HG03342 (cell line): ENCODE measurements around the gene UNC13A.

Source experiments
- ATAC-seq: cut with Tn5 transposase; IDR thresholded peaks from one replicate; pipeline ENCODE4 v1.9.1; 2021; ENCODE audit warnings: mild to moderate bottlenecking, moderate library complexity; ENCODE audit not compliant: unreplicated experiment

UNC13A gene

GRCh38 chr19:17711851-17712250, 23.7 kb upstream of the UNC13A start:
- no peak for ATAC-seq

DNA sequence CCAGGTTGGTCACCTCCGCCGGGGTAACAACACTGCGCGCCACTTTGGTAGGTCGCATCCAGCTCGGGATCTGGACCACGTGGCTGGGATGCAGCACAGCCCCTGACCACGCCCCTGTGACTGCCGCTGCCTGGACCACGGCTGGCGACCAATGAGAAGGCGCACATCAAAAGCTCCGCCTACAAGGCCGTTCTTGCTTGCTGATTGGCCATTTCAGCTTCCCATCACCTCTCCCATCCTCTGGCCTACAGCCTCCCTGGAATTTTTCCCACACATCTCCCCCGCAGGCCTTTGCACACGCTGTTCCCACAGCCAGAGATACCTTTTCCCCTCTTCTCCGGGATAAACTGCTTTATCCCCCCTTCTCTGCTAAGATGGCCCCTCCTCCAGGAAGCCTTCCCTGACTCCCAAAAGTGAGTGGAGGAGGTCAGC, 18.6 kb upstream of the UNC13A start:
- ATAC-seq = no peak

DNA sequence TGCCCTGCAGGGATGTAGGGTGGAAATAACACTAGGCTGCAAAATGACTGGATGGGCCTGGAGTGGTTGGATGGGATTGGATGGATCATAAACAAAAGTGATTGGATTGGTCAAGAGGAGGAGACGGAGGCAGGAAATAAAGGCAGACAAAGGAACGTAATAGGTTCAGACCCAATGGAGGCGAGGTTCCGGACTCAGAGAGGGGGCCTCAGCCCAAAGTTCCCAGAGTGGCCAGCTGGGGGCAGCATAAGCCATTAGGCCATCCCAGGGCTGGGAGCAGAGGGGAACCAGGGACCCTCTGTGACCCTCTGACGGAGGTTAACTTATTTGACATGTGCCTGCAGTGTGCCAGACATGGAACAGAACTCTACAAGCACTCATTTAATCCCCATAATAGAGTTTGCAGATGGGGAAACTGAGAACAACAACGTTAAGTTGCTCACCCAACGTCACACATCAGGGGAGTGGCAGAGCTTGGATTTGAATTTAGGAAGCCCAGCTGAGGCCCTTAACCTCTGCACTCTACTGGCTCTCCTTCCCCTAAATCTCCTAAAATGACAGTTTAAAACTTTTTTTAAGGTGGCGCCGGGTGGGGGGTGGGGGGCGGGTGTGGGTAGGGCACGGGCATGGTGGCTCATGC, 15.8 kb upstream of the UNC13A start:
- ATAC-seq = no peak

GRCh38 chr19:17695198-17695597, 7.0 kb upstream of the UNC13A start:
- no peak for ATAC-seq

DNA sequence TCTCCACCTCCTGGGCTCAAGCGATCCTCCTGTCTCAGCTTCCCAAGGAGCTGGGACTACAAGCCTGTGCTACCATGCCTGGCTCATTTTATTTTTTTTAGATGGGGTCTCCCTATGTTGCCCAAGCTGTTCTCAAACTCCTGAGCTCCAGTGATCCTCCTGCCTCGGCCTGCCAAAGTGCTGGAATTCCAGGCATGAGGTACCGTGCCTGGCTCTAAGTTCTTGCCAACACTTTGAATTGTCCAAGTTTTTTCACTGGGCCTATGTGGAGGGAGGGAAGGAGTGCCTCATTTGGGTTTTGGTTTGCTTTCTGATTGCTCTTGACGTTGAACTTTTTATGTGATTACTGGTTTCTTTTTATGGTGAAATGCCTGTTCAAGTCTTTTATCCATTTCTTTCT, 4.4 kb upstream of the UNC13A start:
- no peak for ATAC-seq

DNA sequence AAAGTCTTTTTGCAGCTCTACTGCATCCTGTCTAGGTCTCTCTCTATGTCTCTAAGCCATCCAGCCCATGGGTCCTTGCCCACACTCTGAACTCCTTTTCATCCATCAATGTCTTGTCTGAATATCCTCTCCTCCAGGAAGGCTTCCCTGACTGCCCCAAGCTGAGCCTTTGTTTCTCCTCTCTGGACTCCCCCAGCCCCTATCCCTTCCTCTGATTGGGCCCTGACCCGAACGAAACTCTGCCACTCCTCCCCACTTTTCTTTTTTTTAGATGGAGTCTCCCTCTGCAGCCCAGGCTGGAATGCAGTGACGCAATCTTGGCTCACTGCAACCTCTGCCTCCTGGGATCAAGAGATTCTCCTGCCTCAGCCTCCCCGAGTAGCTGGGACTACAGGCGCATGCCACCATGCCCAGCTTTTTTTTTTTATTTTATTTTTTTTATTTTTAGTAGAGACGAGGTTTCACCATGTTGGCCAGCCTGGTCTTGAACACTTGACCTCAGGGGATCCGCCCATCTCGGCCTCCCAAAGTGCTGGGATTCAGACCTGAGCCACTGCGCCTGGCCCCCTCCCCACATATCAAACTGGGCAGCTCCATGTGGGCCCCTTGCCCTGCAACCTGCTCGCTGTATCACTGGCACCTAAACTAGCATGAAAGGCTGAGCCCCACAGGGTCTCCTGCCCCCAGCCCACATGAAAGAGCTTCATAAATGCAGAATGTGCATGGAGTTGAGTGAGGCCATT, 870 bp upstream of the UNC13A start:
- ATAC-seq = no peak

GRCh38 chr19:17687141-17687856, 855 bp downstream of the UNC13A start:
- no peak for ATAC-seq

GRCh38 chr19:17686592-17687024, 1.5 kb downstream of the UNC13A start:
- ATAC-seq = no peak

GRCh38 chr19:17686023-17686521, 2.1 kb downstream of the UNC13A start:
- ATAC-seq = no peak

- ATAC-seq = no peak
These were observed 2.6 kb downstream of the UNC13A start for GRCh38 chr19:17685451-17686022.

DNA sequence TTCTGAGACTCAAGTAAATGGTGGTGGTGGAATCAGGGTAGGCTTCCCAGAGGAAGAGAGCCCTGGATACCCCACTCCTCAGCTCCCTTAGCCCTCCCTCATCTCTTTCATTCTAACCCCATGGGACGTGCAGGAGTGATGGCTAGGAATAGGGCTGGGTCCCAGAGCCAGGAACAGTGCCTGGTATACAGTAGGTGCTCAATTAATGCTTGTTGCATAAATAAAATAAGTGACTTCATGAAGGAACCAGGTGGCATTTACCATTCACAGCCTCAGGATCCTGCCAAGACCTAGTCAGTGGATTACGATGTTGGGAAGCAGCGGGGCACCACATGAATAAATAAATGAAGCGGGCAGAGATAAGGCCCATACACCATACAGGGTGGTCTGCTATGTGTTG, 3.9 kb downstream of the UNC13A start:
- ATAC-seq = no peak

DNA sequence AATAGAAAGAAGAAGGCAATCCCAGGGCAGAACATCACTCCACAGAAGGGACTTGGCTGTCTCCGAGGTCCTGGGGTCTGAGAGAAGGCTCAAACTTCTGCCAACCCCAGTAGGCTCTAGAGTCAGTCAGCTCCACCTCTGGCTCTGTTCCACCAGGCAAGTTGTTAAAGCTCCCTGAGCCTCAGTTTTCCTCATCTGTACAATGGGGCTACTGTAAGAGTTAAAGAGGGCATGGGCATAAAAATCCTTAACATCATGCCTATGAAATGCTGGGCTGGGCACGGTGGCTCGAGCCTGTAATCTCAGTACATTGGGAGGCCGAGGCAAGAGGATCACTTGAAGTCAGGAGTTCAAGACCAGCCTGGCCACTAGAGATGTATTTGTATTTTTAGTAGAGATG, 5.1 kb downstream of the UNC13A start:
- ATAC-seq = no peak

GRCh38 chr19:17682273-17682672, 5.9 kb downstream of the UNC13A start:
- ATAC-seq = no peak

DNA sequence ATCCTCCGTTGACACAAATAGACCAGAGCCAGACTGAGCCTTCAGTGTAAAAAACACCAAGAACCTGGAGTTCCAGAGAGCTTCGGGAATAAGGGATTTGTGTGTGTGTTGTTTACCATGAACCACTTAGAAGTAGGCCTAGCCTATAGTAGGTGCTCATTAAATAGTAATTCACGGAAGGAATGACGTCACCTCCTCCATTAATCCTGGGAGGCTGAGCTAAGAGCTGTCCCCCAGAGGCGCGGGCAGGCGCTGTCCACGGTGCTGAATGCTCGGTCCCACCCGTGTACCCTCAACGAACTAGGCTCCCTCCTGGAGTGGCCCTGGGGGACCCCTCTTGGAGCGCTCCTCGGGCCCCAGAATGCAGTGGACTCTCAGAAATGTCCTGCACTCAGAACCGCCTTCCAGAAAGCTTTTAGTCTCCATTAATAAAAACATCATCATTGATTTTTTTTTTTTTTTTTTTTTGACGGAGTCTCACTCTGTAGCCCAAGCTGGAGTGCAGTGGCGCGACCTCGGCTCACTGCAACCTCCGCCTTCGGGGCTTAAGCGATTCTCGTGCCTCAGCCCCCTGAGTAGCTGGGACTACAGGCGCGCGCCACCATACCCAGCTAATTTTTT, 6.5 kb downstream of the UNC13A start:
- no peak for ATAC-seq

DNA sequence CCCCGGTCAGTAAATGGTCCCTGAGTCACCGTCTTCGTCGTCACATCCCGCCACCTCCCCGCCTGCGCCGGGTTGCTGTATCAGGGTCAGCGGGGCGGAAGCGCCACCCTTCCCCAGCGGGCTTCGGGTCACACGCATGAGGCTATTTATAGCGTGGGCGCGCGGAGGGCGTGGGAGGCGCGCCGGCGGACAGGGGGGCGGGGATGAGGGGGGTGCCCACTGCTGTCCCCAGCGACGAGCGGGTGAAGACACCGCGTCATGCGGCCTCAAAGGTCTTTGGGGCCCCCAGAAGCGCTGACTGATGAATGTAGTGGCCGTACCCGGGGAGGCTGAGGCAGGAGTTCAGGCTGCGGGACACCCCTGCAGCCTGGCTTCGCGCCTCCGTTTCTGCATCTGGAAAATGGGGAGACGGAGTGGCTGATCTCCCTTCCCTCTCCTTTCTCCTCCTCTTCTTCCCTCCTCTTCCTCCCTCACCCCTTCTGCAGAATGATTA, 7.9 kb downstream of the UNC13A start:
- no peak for ATAC-seq

- no peak for ATAC-seq
These were observed 8.5 kb downstream of the UNC13A start for GRCh38 chr19:17679526-17680229.

GRCh38 chr19:17678836-17679235, 9.3 kb downstream of the UNC13A start:
- no peak for ATAC-seq

GRCh38 chr19:17677002-17677401, 11.2 kb downstream of the UNC13A start:
- ATAC-seq = no peak

GRCh38 chr19:17676295-17676694, 11.9 kb downstream of the UNC13A start:
- ATAC-seq = no peak
